Measurements from ENCODE around the gene SLC7A7. TPM values are rescaled to one million over a fixed set of nuclear protein-coding genes. Genes with fewer than 3 reads are reported as not detected.

Gene SLC7A7
- total and polyA plus RNA-seq, 10 of the 15 experiments (the other 5 are each of a cell fraction or from before 2014, with no cell fraction given), result 27.8 to 79.2 (median 50.8) TPM

GRCh38 chr14:22764382-22764781 is 50.9 kb downstream of the SLC7A7 start:
- H3K4me1 ChIP-seq (ENCODE audit: control insufficient read depth, insufficient read depth, low read length), result no peaks in the 10 kb centered on the region; the same call in 1 of the 2 replicates
- H3K27ac ChIP-seq (ENCODE audit: control insufficient read depth, insufficient read depth), result no peak overlapping the region
- ChIA-PET SMC1A (ENCODE audit: uncharacterized antibody, unreplicated experiment) (interaction anchor here (0.6 to 5.4 kb wide), 4 partner anchors 10 to 105 kb away, joined by 3 to 51 read pairs (median 12); no protein-coding TSS in a partner anchor), CTCF (interaction anchor here (0.6 to 5.5 kb wide), 7 partner anchors 13 to 194 kb away, joined by 3 to 33 read pairs (median 4); no protein-coding TSS in a partner anchor), POLR2A (no interaction called here), RAD21 (ENCODE audit: unreplicated experiment) (interaction anchor here (0.8 to 4.5 kb wide), 4 partner anchors 12 to 89 kb away, joined by 3 to 16 read pairs (median 4); no protein-coding TSS in a partner anchor)
- H3K9me3 ChIP-seq (replicated peaks; ENCODE audit: control insufficient read depth, insufficient read depth, low read length), result no peaks in the 10 kb centered on the region
- H3K4me3 ChIP-seq, result no peak overlapping the region
- TF ChIP-seq POLR2A (IDR thresholded peaks at IDR 0.05; ENCODE audit: low read depth, low read length), result no peak
- no peak for TF ChIP-seq EP300 (IDR thresholded peaks at IDR 0.05; ENCODE audit: borderline replicate concordance in 1 of 2, control insufficient read depth in 1 of 2, low read depth in 2 of 2, low read length in 2 of 2)
- no peak for TF ChIP-seq POLR2AphosphoS2 (IDR thresholded peaks at IDR 0.05; ENCODE audit: low read depth, low read length)
- no peak for TF ChIP-seq ZBTB11 (CRISPR knock-in tag; IDR thresholded peaks at IDR 0.05)
- TF ChIP-seq POU2F2 (IDR thresholded peaks at IDR 0.05; ENCODE audit: borderline replicate concordance, low read depth, low read length), result no peak
- TF ChIP-seq SIX5 (IDR thresholded peaks at IDR 0.05; ENCODE audit: low read depth, low read length, severe bottlenecking), result no peak
- TF ChIP-seq BMI1 (IDR thresholded peaks at IDR 0.05; ENCODE audit: borderline replicate concordance), result no peak
- no peak for TF ChIP-seq NBN (IDR thresholded peaks at IDR 0.05)
- no peak for TF ChIP-seq JUNB (IDR thresholded peaks at IDR 0.05)
- TF ChIP-seq ZNF207 (IDR thresholded peaks at IDR 0.05; ENCODE audit: borderline replicate concordance), result no peak
- no peak for TF ChIP-seq CHD2 (IDR thresholded peaks at IDR 0.05; ENCODE audit: borderline replicate concordance, low read depth, low read length)
- TF ChIP-seq ZNF24 (IDR thresholded peaks at IDR 0.05), result no peak
- TF ChIP-seq ZBTB40 (IDR thresholded peaks at IDR 0.05; ENCODE audit: borderline replicate concordance), result no peak
- peaks cover 31% of the 10 kb centered on the region for H3K79me2 ChIP-seq (ENCODE audit: control insufficient read depth, insufficient read depth, low read length)
- intact Hi-C loops (cut with micrococcal nuclease; ENCODE audit: unreplicated experiment) (no loop called here), in situ Hi-C loops (cut with MboI) (no loop called here)
- H3K9ac ChIP-seq (ENCODE audit: control insufficient read depth, insufficient read depth, low read length), result no peak overlapping the region
- peaks cover 0 to 3% of the 10 kb centered on the region in 2 experiments; a peak in 1 of 4 replicates for H3K36me3 ChIP-seq (ENCODE audit: control insufficient read depth in 2 of 2, insufficient read depth in 2 of 2, low read length in 1 of 2)
- H3K27me3 ChIP-seq (replicated peaks in 1 of 2; ENCODE audit: control insufficient read depth in 2 of 2, insufficient read depth in 2 of 2, low read length in 1 of 2), result no peaks in the 10 kb centered on the region
- no peak for FAIRE-seq
- no peak for DNase-seq (ENCODE audit: low read depth, low spot score)
- H2AFZ ChIP-seq (ENCODE audit: control insufficient read depth, low read depth, low read length), result no peak overlapping the region
- H4K20me1 ChIP-seq (ENCODE audit: control insufficient read depth, insufficient read depth), result no peaks in the 10 kb centered on the region
- WGBS (ENCODE audit: insufficient coverage, insufficient replicate concordance, low lambda C conversion rate, missing lambda C conversion rate), result 96% methylated on average over 4 of the region's 4 CpGs
- no TSS peak for BruUV-seq (replicated peaks)
- no peak overlapping the region for H3K4me2 ChIP-seq (ENCODE audit: control insufficient read depth, insufficient read depth)
- no peak for ATAC-seq

Data from GM12878 (cell line).